Esophagus (tissue), 2 donors: Measurements from ENCODE around the gene HPS4. TPM values are rescaled to one million over a fixed set of nuclear protein-coding genes. Genes with fewer than 3 reads are reported as not detected.

Experiments used
- H3K27ac ChIP-seq, 2 donors: one replicate each; pipeline ENCODE4 v1.5.1; 2013; ENCODE audit warnings: low read depth in 2 of 2, mild to moderate bottlenecking in 2 of 2, inconsistent platforms in 1 of 2, low read length in 1 of 2, moderate library complexity in 1 of 2
- H3K27me3 ChIP-seq, 2 donors: one replicate each; pipeline ENCODE4 v1.6.1; 2013; ENCODE audit warnings: low read length in 2 of 2, control low read depth in 1 of 2, mild to moderate bottlenecking in 1 of 2; ENCODE audit not compliant: insufficient read depth in 2 of 2, control insufficient read depth in 1 of 2
- H3K36me3 ChIP-seq, 2 donors: one replicate each; pipeline ENCODE4 v1.6.1; 2013; ENCODE audit warnings: low read length in 1 of 2; ENCODE audit not compliant: control insufficient read depth in 2 of 2, insufficient read depth in 2 of 2
- H3K4me1 ChIP-seq, 2 donors: one replicate each; pipeline ENCODE4 v1.6.1; 2013; ENCODE audit warnings: low read length in 1 of 2; ENCODE audit not compliant: control insufficient read depth in 2 of 2, insufficient read depth in 2 of 2
- H3K4me3 ChIP-seq, 2 donors: one replicate each; pipeline ENCODE4 v1.5.1; 2013; ENCODE audit warnings: low read length in 2 of 2, mild to moderate bottlenecking in 2 of 2, low read depth in 1 of 2, moderate library complexity in 1 of 2
- H3K9me3 ChIP-seq, 2 donors: one replicate each; pipeline ENCODE4 v1.6.1; 2013; ENCODE audit warnings: mild to moderate bottlenecking in 2 of 2, low read depth in 1 of 2, low read length in 1 of 2, moderate library complexity in 1 of 2; ENCODE audit not compliant: control insufficient read depth in 2 of 2, insufficient read depth in 1 of 2
- WGBS, 2 donors: extraction: QIAGEN DNeasy Blood & Tissue Kit; methylation state at CpG; one replicate each; pipeline ENCODE4 v1.1.7; 2013; 5-methylcytosine and 5-hydroxymethylcytosine counted together
- polyA plus RNA-seq, 2 donors: library from polyadenylated mRNA; stranded (reverse); fragments of 200-250 nt; gene quantifications; one replicate each; pipeline ENCODE4 v1.2.3, GENCODE V29; 2013
- donor health status: healthy with polysubstance abuse.
- donor health status: Bipolar disorder and iron deficiency.

Gene HPS4
- polyA plus RNA-seq, 2 donors: 14.8 TPM

GRCh38 chr22:26501996-26502395, 18.4 kb upstream of the HPS4 start:
- H3K9me3 ChIP-seq: no peaks in the 10 kb centered on the region
- H3K4me1 ChIP-seq: no peaks in the 10 kb centered on the region
- H3K27ac ChIP-seq: no peak overlapping the region
- no peaks in the 10 kb centered on the region for H3K27me3 ChIP-seq
- 89 to 92% methylated on average over 2 of the region's 2 CpGs for WGBS, 2 donors
- H3K4me3 ChIP-seq: no peak overlapping the region
- H3K36me3 ChIP-seq: peaks cover 14 to 38% of the 10 kb centered on the region in 2 donors

GRCh38 chr22:26499188-26499703, 15.7 kb upstream of the HPS4 start:
- 90 to 93% methylated on average over 25 of the region's 25 CpGs for WGBS, 2 donors
- H3K36me3 ChIP-seq: peaks cover 30 to 42% of the 10 kb centered on the region in 2 donors
- H3K27ac ChIP-seq: no peak overlapping the region
- no peaks in the 10 kb centered on the region for H3K27me3 ChIP-seq
- no peaks in the 10 kb centered on the region for H3K9me3 ChIP-seq
- H3K4me1 ChIP-seq: no peaks in the 10 kb centered on the region
- no peak overlapping the region for H3K4me3 ChIP-seq

- no peak overlapping the region for H3K4me3 ChIP-seq
- 79 to 84% methylated on average over 4 of the region's 4 CpGs for WGBS, 2 donors
- H3K27ac ChIP-seq: no peak overlapping the region
- H3K36me3 ChIP-seq: peaks cover 25 to 39% of the 10 kb centered on the region in 2 donors
- no peaks in the 10 kb centered on the region for H3K27me3 ChIP-seq
- no peaks in the 10 kb centered on the region for H3K9me3 ChIP-seq
- peaks cover 0 to 3% of the 10 kb centered on the region in 2 donors for H3K4me1 ChIP-seq
These were observed 12.9 kb upstream of the HPS4 start for GRCh38 chr22:26496456-26496855.

GRCh38 chr22:26494506-26494905, 10.9 kb upstream of the HPS4 start:
- Histone ChIP-seq H3K4me3 (no peak overlapping the region), H3K27me3 (no peaks in the 10 kb centered on the region), H3K9me3 (no peaks in the 10 kb centered on the region), H3K36me3 (peaks cover 25 to 43% of the 10 kb centered on the region in 2 donors), H3K27ac (peak overlapping the region in 1 of 2 donors; percentile 71), H3K4me1 (peaks cover 0 to 3% of the 10 kb centered on the region in 2 donors)

- peaks cover 0 to 3% of the 10 kb centered on the region in 2 donors for H3K4me1 ChIP-seq
- H3K9me3 ChIP-seq: no peaks in the 10 kb centered on the region
- WGBS, 2 donors: 84 to 85% methylated on average over 9 of the region's 9 CpGs
- H3K27ac ChIP-seq: peak overlapping the region; percentile 79 to 83
- H3K4me3 ChIP-seq: no peak overlapping the region
- H3K27me3 ChIP-seq: no peaks in the 10 kb centered on the region
- peaks cover 28 to 41% of the 10 kb centered on the region in 2 donors for H3K36me3 ChIP-seq
These were observed 8.6 kb upstream of the HPS4 start for GRCh38 chr22:26492220-26492619.

- Histone ChIP-seq H3K36me3 (peaks cover 12 to 24% of the 10 kb centered on the region in 2 donors), H3K27ac (no peak overlapping the region), H3K27me3 (no peaks in the 10 kb centered on the region), H3K4me3 (no peak overlapping the region), H3K9me3 (no peaks in the 10 kb centered on the region), H3K4me1 (peaks cover 0 to 3% of the 10 kb centered on the region in 2 donors)
- 71 to 77% methylated on average over 4 of the region's 4 CpGs for WGBS, 2 donors
These were observed 6.0 kb upstream of the HPS4 start for GRCh38 chr22:26489447-26490036.

GRCh38 chr22:26487996-26488395, 4.4 kb upstream of the HPS4 start:
- H3K36me3 ChIP-seq: peaks cover 4 to 20% of the 10 kb centered on the region in 2 donors
- H3K4me1 ChIP-seq: peaks cover 0 to 5% of the 10 kb centered on the region in 2 donors
- no peak overlapping the region for H3K27ac ChIP-seq
- H3K27me3 ChIP-seq: no peaks in the 10 kb centered on the region
- no peak overlapping the region for H3K4me3 ChIP-seq
- no peaks in the 10 kb centered on the region for H3K9me3 ChIP-seq
- WGBS, 2 donors: 45 to 50% methylated on average over 3 of the region's 3 CpGs

- H3K9me3 ChIP-seq: no peaks in the 10 kb centered on the region
- H3K27ac ChIP-seq: no peak overlapping the region
- H3K4me1 ChIP-seq: peaks cover 0 to 5% of the 10 kb centered on the region in 2 donors
- H3K36me3 ChIP-seq: peaks cover 4 to 14% of the 10 kb centered on the region in 2 donors
- no peak overlapping the region for H3K4me3 ChIP-seq
- no peaks in the 10 kb centered on the region for H3K27me3 ChIP-seq
- 86 to 88% methylated on average over 5 of the region's 5 CpGs for WGBS, 2 donors
These were observed 2.8 kb upstream of the HPS4 start for GRCh38 chr22:26486394-26486793.

- Histone ChIP-seq H3K36me3 (peaks cover 4 to 14% of the 10 kb centered on the region in 2 donors), H3K27me3 (no peaks in the 10 kb centered on the region), H3K4me3 (no peak overlapping the region), H3K4me1 (peaks cover 0 to 5% of the 10 kb centered on the region in 2 donors), H3K9me3 (no peaks in the 10 kb centered on the region), H3K27ac (no peak overlapping the region)
- WGBS, 2 donors: 61 to 70% methylated on average over 3 of the region's 3 CpGs
These were observed 2.3 kb upstream of the HPS4 start for GRCh38 chr22:26485806-26486390.

GRCh38 chr22:26485013-26485412, 1.4 kb upstream of the HPS4 start:
- WGBS, 2 donors: 51% methylated on average over 7 of the region's 7 CpGs
- H3K27ac ChIP-seq: no peak overlapping the region

More at GRCh38 chr22:26485013-26485412, 1.4 kb upstream of the HPS4 start:
- H3K27me3 ChIP-seq: no peaks in the 10 kb centered on the region
- H3K9me3 ChIP-seq: no peaks in the 10 kb centered on the region
- H3K36me3 ChIP-seq: peaks cover 4 to 13% of the 10 kb centered on the region in 2 donors
- no peak overlapping the region for H3K4me3 ChIP-seq
- H3K4me1 ChIP-seq: peaks cover 0 to 11% of the 10 kb centered on the region in 2 donors
